GM21367 (cell line): ENCODE results near the gene PATL2.
"Not testable (repeated sequence)": the region's sequence is repeated elsewhere in the genome, so short reads cannot be mapped to it uniquely, and the experiment has no call there.

Experiments
- ATAC-seq: cut with Tn5 transposase; IDR thresholded peaks from one replicate; pipeline ENCODE4 v1.9.1; 2021; ENCODE audit not compliant: unreplicated experiment

PATL2 gene

DNA sequence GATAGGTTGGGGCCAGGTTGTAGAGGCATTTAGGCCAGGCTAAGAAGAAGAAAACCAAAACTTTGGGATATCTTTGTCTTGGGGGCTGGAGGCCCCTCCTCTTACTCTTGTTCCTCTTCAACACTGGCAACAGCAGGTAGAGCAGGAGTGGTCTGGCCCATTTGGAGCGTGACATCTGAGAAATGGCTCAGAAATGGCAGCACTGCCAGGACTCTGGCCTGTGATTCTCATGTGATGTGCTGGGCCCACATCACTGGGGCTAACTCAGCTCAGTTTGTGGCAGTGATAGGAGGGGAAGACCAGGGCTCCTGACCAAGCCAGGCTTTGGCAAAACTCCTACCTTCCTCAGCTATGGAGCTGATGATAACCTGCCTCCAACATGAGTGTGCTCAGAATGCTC is 18.5 kb downstream of the PATL2 start:
- ATAC-seq, result no peak

DNA sequence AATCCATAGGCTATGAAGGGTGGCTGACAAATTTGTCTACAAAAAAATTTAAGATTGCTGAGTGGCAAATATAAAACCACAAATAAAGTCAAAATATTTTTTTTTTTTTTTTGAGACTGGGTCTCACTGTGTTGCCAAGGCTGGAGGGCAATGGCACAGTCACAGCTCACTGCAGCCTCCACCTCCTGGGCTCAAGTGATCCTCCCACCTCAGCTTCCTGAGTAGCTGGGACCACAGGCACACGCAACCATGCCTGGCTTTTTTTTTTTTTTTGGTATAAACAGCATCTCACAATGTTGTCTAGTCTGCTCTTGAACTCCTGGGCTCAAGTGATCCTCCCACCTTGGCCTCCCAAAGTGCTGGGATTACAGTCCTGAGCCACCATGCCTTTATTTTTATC is 20.9 kb downstream of the PATL2 start:
- ATAC-seq, result not testable (repeated sequence)

DNA sequence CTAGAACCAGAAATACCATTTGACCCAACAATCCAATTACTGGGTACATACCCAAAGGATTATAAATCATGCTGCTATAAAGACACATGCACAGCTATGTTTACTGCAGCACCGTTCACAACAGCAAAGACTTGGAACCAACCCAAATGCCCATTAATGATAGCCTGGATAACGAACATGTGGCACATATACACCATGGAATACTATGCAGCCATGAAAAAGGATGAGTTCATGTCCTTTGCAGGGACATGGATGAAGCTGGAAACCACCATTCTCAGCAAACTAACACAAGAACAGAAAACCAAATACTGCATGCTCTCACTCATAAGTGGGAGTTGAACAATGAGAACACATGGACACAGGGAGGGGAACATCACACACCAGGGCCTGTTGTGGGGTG is 21.8 kb downstream of the PATL2 start:
- not testable (repeated sequence) for ATAC-seq

DNA sequence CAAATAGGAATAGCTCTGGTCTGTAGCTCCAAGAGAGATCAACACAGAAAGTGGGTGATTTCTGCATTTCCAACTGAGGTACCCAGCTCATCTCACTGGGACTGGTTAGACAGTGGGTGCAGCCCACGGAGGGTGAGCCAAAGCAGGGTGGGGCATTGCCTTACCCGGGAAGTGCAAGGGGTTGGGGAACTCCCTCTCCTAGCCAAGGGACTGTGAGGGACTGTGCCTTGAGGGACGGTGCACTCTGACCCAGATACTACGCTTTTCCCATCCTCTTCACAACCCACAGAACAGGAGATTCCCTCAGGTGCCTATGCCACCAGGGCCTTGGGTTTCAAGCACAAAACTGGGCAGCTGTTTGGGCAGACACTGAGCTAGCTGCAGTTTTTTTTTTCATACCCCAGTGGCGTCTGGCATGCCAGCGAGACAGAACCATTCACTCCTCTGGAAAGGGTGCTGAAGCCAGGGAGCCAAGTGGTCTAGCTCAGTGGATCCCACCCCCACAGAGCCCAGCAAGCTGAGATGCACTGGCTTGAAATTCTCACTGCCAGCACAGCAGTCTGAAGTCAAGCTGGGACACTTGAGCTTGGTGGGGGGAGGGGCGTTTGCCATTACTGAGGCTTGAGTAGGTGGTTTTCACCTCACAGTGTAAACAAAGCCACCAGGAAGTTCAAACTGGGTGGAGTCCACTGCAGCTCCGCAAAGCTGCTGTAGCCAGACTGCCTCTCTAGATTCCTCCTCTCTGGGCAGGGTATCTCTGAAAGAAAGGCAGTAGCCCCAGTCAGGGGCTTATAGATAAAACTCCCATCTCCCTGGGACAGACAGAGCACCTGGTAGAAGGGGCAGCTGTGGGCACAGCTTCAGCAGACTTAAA is 28.1 kb downstream of the PATL2 start:
- not testable (repeated sequence) for ATAC-seq

DNA sequence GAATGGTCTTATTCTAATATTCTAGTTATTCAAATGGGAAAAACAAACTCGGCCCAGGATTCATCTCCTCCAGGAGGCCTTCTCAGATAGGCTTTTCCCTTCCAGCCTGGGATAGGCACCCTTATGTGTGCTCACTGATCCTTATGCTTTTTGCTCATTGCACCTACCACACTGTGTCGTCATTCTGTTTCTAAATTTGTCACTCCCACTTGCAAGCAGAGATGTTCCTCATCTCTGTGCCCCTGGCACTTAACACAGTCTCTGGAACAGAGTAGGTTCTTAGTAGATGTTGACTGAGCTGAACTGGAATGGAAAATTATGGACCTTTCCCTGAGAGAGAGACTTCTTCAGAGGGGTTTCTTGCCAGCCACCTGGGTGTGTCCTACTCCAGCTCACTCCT is 28.9 kb downstream of the PATL2 start:
- no peak for ATAC-seq

DNA sequence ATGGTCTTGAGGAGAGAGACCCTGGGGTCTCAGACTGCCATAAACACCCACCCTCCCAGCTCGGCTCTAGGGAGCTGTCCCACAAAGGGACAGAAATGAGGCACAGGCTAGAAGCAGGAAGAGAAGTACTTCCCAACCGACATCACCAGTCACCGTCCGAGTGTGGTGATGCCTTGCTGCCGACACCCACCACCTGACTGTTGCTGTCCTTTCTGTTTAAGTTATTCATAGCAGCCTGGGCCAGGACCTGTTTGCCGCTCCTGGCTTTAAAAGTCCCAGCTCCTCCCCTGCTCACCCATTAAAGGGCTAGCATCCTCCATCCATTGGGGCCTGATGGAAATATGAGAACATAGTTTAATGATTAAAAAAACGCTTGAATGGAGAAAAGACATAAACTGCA is 34.4 kb downstream of the PATL2 start:
- ATAC-seq, result no peak

DNA sequence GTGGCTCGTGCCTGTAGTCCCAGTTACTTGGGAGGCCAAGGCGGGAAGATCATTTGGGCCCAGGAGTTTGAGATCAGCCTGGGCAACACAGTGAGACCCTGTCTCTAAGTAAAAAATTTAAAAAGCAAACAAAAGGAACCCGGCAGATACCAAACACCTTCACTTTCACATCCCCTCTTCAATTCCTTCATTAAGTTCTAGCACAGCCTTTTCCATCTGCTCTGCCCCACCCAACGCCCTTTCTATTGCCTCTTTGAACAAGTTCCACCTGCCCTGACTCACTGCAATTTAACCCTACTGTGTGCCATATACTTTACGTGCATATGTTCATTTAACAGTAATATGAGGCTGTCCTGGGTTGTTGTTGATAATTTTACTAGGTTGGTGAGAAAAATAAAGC is 35.2 kb downstream of the PATL2 start:
- no peak for ATAC-seq

DNA sequence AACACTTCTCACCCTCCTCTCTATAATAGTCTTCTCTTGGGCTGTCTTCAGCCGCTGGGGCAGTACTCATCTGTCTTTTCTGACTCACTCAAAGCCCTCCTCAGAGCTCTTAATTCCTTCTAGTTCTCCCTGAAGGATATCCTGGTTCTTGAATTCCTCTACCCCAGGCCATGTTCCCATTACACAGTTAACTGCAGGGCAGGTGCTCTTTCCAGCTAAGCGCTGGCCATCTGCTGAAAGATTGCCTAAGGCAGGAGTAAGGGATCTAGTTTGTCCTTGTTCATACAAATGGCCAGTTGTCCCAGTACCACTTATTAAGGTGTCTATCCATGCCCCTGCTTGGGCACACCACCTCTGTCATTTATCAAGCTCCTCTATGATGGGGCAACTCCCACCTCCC is 37.5 kb downstream of the PATL2 start:
- ATAC-seq, result no peak

DNA sequence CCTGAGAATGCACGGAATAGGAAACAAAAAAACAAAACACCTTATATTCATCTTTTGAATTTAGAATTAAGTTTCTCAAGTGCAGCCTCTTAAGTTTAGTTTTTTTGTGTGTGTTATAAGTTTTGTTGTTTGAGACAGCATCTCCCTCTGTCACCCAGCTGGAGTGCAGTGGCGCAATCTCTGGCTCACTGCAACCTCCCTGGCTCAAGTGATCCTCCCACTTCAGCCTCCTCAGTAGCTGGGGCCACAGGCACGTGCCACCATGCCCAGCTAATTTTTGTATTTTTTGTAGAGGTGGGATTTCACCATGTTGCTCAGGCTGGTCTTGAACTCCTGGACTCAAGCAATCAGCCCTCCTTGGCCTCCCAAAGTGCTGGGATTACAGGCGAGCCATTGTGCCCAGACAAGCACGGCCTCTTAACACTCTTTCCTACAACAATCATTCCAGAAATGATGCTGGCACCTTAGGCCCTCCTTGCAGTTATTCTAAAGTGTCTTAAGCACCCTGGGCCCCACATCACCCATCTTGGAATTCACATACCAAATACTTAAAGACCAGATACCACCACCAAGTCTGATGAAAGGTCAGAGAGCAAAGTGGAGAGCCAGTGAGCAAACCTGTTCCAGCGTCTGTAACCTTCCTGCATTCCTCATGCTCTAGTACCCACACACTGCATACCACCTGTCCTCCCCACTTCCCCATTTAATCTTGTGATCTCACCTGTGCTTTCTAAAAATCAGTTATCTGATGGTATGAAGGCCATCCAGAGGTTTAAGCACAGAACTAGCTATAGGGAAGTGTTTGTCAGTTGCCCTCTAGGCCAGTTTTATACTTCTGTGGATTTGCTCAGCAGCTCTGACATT is 40.8 kb downstream of the PATL2 start:
- no peak for ATAC-seq

DNA sequence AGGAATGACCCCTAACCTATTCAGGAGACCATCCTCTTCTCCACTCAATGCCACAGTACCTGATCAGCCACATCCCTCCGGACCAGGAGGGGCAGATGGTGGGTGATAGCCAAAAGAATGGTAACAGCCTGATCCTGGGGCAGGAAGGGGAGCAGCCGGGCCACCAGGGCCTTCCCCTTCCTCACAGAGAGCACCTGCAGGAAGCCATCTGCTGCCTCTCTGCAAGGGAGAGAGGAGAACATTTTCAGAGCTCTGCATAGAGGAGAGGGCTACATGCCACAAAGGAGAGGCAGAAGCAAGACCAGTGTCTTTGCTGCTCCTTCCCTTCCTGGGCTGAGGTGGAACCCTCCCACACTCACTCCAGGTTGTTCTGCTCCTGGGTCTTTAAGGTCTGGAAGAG is 42.2 kb downstream of the PATL2 start:
- ATAC-seq, result no peak

DNA sequence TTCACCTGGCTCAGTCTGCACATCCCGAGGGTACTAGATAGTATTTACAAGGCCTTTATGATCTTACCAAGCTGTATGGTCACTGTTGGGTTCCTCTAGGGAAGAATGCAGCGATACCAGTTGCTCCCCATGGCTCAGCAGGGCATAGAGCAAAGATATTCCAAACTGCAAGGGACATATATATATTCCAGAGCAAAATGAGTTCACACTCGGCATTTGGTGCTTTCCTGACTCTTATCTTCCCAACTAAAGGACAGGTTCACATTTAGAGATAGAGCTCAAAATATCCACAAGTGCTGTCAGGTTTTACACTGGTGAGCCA is 44.1 kb downstream of the PATL2 start:
- no peak for ATAC-seq

DNA sequence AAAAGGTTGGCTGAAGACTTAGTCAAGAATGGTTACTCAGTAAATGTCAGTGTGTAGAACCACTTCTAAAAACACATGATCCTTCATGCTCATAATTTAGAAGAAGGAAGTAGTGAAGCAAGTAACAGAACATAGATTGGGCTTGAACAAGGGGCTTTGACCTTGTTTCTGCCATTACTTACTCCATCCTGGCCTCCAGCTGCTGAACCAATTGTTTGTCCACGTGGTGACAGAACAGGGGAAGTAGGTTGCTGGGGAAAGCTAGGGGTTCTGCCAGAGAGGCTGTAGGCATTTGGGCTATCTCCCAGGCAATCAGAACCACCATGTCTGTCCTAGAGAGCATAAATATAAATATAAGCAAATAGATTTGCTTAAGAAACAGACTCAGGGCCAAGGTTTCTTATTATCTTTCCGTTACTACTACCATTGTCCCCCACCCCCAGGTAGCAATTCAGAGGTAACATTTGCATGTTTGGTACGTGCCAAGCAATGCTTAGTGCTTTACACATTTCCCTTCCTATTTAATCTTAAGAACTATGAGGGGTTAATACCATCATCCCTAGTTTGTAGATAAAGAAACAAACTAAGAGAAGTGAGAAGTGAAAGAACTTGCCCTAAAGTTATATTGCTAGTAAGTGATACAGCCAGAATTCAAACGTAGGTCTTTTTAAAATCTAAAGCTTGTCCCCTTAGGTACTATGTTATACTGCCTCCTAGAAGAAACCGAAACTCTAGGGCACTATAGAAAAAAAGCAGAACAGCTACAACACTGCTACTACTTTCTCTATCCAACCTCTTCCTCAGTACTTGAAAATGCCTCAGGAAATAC is 44.7 kb downstream of the PATL2 start:
- no peak for ATAC-seq

DNA sequence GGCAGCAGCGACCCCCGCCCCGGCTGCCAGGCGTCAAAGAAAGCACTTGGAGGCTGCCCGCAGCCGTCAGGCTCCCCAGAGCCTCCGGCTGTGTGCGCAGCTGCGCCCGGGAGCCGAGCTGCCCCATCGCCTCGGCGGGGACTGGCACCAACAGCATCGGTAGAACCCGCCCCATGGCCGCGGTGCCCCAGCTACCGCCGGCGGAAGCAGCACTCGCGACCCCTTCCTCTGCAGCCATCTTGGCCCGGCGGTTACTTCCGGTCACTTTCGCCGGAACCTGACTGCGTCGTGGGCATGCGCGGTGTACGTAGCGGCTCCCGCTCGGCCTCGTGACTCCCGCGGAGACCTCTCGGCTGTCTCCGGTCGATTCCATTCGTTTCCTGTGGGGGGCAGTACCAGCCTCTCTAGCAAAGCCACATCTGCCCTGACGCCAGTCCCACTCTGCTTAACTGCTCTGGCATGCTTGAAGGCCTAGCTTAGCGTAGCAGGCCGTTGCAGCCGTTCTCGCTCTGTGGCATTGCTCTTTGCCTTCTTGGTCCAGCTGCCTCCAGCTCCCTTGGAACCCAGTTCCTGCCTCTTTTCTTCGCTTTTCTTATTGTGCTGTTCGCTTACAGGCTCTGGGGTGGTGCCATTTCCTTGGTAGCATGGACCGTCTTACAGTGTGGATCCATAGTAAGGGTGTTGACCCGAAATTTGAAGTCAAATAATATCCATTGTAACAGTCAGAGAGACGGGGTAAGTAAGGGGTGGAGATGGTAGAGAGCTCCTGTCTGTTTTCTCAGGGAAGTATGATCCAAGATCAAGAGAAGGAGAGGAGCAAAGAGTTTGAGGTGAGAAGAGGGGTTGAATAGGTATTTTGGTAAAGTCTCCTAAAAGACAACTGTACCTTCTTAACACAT is 47.5 kb downstream of the PATL2 start, which contains the start of gene SPG11:
SPG11 (minus strand) TSS at position 253 of the 899 bp plus-strand sequence; CDS start at position 238, 15 bp downstream.
- peak; percentile 60 for ATAC-seq

DNA sequence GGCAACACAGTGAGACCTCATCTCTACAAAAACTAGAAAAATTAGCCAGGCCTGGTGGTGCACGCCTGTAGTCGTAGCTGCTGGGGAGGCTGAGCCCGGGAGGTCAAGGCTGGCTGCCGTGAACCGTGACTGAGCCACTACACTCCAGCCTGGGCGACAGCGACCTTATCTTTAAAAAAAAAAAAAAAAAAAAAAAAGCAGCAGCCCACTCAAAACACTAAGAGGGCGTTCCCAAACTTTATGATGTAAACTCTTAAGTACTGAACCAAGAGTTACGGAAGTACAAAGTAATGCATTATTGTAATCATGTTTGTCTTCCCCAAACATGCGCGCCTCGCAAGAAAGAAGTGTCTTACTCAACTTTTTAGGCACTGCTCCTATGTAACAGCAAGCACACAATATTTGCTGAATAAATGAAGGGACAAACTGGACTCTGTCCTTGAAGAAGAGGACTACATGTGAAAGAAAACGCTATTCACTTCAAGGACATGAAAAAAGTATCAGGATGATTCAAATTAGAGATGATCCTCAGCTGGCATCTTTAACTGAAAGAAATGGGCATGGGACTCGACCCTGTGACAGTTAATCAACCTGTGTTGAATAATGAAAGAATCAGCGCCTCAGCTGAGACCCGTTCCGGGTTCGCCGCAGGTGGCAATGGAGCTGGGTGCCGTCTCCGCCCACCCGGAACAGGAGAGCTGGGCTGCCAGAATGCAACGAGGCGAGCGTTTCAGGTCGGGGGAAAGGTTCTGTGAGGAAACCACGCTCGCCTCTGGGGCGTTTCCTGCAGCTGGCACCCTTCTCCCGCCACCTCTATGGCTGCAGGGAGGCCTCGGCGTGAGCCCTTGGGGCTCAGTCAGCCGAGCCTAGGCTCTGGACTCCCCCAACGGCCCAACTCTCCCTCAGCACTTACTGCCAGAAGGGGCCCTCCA is 48.4 kb downstream of the PATL2 start:
- peak; percentile 34 for ATAC-seq

DNA sequence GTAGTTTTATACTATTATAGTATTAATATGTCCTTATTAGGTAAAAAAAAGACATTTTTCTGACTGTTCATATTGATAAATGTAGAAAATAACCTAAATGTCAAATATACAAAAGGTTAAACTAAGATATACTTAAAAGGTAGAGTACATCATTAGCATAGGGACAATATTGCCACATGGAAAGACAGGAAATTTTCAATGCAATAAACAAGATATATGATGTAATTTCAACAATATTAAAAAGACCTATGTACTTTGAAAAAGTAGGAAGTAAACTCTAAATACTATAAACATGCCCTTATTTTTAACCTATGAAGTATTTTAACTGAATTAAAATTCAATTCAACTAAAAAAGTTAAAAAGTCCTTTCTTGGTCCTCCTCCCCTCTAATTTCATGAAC is 49.5 kb downstream of the PATL2 start:
- no peak for ATAC-seq

DNA sequence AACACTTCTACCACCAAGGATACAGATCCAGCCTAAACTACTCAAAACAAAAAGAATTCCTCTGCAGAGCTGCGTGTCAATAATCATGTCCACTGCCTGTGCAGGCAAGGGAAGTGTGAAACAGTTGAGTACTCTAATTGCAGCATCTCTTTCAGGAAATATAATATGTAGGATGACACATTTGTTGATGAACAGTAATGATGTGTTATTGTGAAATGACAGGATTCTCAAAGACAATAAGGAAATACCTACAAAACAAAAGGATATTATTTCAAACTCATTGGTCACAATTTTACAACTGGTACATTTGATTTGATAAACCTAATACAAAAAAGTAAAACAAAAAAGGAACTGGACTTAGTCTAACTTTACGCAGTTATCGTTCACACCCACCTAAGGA is 52.1 kb downstream of the PATL2 start:
- no peak for ATAC-seq

DNA sequence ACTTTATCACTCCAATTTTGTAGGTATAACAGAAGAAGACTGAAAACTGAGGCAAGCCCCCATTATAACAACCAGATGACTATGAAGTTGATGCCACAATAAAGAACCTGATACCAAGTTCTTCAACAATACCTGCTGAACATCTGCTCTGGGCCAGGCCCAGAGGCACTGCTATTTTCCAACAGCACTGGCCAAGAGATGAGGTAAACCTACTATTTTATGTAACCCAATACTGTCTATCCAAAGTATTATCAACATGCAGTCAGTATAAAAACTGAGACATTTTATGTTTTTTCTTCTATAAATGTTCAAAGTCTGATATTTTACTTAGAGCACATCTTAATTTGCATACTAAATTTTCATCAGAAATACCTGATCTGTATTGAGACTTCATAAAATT is 53.7 kb downstream of the PATL2 start:
- ATAC-seq, result no peak

DNA sequence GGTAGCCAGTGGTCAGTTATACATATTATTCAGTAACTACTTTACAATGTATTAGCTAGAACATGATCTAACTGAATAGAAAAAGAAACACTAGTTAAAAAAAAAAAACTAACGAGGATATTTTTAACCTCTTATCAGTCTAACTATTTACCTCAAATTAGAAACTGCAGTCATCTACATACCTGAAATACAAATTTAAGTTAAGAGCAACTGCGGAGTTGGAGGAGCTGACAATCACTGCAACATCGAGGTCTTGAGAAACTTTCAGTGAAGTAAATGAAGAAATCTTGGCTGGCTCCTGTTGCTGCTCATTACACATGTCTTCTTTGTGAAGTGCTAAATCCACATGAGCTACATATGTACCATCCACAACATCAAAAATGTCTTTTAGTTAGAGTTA is 54.2 kb downstream of the PATL2 start:
- no peak for ATAC-seq

DNA sequence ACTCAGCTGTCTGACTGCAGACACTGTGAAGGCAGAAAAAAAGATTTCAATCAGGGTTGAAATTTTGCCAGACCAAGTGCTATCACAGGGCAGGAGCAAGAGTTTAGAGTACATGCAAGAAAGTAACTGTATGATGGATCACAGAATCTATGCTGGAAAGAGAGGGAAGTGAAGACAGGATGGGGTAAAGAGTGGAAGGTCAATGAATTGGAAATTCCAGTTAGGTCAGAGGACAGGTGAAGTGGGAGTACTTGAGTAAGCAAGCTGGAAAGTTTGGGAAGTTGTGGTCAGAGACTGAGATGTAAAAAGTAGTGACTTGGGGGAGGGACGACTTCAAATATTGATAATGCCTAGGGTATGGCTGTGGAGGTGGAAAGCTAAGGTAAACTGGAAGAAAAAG is 54.8 kb downstream of the PATL2 start:
- ATAC-seq, result no peak
